HG03575 (cell line): ENCODE results near the gene LMF1.

Experiments
- ATAC-seq: cut with Tn5 transposase; IDR thresholded peaks from one replicate; pipeline ENCODE4 v1.9.1; 2021; ENCODE audit not compliant: unreplicated experiment, insufficient number of reproducible peaks, low FRiP score; ENCODE audit errors: extremely low read depth

The LMF1 gene

DNA sequence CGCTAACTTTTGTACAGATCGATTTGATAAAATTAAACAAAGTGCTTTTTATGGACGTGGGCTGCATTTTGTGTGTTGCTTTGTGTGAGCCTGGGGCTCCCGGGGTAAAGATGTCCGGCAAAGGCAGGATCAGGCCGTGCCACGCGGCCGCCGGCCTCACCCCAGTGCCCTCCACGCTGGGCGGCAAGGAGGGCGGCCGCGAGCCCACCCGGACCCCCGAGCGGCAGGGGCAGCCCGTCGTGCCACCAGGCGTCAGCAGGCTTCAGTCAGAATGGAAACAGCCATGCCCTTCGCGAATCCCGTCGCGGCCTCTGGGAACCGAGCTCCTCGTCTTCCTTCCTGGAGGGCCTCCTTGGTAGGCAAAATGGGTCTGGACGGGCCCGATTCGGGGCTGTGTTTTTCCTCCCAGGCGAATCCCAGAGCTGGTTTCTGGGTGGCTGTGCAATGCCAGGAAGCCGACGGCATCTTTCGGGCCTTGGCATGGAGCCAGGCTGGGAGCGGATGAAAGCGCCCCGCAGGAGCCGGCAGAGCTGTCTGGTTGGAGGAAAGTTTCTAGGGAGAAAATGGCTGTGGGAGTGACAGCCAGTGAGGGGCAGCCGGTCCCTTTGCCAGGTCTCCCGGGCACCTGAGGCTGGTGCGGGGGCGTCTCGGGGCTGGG is 16.3 kb upstream of the LMF1 start:
- ATAC-seq, result no peak

DNA sequence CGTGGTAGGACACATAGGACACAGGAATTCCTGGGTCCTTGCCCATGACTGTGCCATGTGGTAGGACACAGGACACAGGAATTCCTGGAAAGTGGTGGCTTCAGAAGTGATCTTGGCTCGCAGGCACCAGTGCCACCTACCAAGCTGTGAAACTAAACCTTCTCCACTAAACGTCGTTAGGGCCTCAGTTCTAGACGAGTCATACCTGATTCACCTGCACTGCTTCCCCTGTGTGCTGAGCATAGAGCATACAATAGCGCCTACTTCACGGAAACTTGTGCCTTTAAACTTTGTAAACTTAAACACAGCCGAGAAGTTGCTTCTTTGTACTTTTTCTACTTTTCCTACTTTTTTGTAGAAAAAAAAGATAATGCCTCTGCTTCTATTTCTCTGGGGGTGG is 15.6 kb upstream of the LMF1 start:
- no peak for ATAC-seq

- ATAC-seq, result no peak
These were observed 15.0 kb upstream of the LMF1 start for GRCh38 chr16:985646-986400.

DNA sequence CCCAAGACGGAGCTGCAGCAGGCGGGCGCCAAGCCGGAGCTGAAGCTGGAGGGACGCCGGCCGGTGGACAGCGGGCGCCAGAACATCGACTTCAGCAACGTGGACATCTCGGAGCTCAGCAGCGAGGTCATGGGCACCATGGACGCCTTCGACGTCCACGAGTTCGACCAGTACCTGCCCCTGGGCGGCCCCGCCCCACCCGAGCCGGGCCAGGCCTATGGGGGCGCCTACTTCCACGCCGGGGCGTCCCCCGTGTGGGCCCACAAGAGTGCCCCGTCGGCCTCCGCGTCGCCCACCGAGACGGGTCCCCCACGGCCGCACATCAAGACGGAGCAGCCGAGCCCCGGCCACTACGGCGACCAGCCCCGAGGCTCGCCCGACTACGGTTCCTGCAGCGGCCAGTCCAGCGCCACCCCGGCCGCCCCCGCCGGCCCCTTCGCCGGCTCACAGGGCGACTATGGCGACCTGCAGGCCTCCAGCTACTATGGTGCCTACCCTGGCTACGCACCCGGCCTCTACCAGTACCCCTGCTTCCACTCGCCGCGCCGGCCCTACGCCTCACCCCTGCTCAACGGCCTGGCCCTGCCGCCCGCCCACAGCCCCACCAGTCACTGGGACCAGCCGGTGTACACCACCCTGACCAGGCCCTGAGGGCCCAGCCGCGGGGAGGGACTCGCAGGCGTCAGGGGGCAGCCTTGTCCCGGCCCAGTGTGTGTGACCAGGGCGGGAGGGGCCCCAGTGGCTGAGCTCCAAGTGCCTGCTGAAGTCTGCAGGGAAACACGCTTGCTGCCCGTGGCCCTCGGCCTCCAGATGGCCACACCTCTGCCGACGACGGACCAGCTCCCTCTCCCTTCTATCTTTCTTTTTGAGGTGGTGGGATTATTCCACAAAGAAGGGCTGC is 14.2 kb upstream of the LMF1 start:
- no peak for ATAC-seq

- ATAC-seq, result no peak
These were observed 13.4 kb upstream of the LMF1 start for GRCh38 chr16:984121-984694.

DNA sequence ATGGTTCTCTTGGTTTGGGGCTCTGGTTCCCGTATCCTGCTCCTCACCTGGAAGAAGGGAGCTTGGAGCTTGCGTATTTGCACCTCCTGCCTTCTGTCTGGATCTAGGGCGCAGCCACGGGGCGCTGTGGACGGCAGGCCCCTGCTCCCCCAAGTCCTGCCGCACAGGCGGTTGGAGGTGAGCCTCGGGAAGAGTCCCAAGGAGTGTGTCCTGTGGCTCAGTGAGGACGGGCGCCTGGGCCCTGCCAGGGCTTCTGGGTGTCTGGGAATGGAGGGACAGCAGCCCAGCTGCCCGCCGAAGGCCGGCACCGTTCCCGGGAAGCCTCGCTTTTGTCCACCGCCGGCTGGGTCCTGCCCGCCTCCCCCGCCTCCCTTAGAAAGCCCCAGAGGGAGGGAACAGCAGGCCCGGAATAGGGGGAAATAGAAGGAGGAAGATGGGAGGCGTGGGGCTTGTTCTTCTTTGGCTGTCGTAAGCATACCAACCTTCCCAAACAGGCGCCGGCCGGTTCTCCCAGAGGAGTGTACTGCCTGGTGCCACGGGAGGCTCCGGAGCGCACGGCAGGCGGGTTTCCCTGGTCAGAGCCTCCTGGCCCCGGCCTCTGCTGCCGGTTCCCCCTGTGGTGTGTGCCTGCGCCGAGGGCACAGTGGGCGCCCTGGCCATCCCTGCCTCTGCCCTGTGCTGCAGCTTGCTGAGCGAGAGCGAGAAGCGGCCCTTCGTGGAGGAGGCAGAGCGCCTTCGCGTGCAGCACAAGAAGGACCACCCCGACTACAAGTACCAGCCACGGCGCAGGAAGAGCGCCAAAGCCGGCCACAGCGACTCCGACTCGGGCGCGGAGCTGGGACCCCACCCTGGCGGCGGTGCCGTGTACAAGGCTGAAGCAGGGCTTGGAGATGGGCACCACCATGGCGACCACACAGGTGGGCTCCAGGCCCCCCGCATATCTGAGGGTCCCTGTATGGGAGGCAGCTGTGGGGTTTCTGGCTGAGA is 12.6 kb upstream of the LMF1 start:
- no peak for ATAC-seq

GRCh38 chr16:982145-983043 is 11.6 kb upstream of the LMF1 start:
- ATAC-seq, result no peak

GRCh38 chr16:981695-982144 is 10.9 kb upstream of the LMF1 start, which contains the start of gene SOX8:
Gene SOX8 (plus strand): TSS chr16:981770. CDS start chr16:981923, 153 bp downstream.
- no peak for ATAC-seq

DNA sequence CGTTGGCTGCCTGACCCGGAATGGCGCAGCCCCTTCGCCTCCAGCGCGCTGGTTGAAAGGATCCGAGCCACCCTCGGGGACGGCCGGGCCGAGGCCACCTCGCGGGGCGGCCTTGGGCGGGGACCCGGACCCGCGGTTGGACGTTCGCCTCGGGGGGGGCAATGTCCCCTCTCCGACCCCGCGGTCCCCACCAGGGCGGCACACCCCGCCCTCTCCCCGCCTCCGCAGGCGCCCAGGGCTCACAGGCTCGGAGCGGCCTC is 9.7 kb upstream of the LMF1 start:
- ATAC-seq, result no peak

DNA sequence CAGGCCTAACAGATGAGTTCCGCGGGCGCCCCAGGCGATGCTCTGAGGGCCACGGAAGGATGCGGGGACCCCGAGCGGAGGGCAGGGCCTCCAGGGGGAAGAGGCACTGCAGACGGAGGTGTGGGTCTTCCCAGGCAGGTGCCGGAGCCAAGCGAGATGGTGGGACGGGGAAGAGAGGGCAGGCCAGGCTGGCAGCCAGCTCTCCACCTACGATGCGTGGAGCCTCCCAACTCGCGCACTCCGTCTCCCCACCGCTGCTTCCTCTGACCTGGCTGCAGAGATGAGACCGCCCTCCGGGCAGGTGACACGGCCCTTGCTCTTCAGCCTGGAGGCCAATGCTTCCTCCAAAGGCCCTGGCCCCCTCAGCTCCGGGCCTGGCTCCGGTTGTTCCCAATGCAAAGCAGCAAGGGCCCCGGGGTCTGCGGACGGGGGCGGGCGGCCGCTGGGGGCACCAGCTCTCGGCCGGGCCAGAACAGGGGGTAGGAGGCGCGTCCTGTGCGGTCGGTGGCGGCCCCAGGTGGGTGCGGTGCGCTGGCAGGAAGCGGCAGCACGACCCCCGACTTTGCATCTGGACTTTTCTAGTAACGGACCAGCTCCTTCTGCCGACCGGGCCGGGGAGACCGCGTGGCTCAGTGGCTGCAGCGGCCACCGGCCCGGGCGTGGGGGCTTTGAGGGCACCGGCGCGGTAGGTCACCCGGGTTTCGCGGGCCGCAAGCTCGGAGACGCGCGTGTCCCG is 9.2 kb upstream of the LMF1 start:
- no peak for ATAC-seq

DNA sequence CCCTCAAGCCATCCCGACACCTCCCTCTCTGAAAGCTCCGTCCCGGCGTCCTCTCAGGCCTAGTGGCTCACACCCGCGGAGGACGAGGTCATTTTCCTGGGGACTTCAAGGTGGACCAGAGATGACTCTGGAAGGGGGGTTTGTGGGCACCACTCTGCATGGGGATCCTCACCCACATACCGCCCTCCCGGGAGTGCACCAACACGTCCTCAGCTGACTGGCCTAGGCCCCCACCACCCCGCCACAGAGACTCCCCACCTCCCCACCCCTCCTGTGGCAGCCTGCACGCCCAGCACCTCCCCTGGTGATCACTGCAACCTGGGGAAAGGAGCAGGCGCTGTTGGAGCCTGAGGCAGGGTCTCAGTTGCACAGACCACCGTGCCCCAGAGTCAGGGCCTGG is 8.4 kb upstream of the LMF1 start:
- ATAC-seq, result no peak

- no peak for ATAC-seq
These were observed 7.6 kb upstream of the LMF1 start for GRCh38 chr16:978403-978802.

DNA sequence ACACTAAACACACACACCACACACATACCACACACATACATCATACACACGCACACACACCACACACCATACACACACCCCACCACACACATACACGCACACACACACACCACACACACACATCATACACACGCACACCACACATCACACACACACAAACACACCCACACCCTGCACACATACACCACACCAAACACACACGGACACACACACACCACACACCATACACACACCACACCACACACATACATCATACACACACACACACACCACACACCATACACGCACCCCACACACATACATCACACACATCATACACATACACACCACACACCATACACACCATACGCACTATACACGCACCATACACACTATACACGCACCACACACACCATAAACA is 7.1 kb upstream of the LMF1 start:
- no peak for ATAC-seq

DNA sequence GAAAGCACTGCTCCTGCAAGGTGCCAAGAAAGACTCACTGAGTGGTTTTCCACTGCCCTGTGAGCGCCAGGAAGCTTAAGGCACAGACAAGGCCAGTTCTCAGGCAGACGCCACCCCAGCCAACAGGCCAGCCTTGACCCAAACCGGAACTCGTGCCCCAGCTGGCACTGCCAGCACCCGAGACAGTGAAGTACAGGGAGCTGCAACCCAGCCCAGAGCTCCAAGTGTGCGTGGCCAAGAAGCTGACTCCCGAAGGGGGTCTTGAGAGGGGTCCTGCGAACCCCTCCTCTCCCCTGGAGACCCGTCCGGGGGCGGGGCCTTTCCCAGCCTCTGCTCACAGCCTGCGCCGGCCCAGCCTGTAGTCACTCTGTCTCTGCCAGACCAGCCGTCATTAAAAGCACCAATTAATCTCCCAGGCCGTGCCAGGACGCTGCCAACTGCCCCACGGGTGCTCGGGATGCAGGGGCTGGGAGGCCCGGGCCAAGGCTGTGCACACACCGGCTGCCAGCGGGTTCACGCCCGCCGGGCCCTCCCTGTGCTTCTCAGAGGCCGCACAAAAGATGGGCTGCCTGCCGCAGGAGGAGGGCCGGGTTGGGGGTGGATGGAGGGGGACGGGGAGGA is 6.4 kb upstream of the LMF1 start:
- no peak for ATAC-seq

DNA sequence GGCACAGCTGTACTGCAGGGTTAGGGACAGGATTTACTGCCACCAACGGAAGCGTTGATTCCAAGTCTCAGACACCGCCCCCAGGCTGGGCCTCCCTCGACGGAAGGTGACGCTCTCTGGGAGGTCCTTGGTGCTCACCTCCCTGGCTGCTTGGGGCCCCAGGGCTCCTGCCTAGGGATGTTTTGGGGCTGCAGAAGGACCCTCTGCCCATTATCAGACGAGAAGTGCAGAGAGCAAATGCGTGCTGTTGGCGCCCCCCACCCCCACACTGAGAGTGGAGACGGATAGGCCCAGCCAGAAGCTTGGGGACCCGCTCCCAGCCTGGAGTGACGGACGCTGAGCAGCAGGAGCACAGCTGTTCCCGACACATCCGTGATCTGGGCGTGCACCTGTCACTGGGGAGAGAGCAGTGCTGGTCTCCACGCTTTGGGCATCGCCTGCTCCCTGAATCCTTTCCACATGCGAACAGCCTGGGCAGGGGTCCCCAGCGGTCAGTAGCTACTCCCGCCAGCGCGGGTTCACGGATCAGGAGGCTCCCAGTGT is 5.7 kb upstream of the LMF1 start:
- ATAC-seq, result no peak

DNA sequence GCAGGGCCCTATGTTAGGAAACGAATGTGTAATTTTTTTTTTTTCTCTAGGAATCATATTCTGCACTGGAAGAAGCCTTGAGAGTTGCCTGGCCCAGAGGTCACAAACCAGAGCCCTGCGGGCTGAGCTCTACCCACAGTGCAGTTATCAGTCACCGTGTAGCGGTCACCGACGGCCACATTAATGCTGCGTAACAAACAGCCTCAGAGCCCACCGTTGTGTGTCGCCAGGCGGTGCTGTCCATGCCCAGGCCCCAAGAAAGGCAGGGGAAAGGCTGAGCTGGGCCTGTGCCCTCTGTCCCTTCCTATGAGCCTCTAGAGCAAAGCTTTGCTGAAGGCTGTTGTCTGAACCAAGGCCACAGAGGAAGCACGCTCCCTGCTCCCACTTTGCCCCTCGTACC is 4.5 kb upstream of the LMF1 start:
- no peak for ATAC-seq
